ENCODE results near the gene NPHS2. TPM values are rescaled to one million over a fixed set of nuclear protein-coding genes. Genes with fewer than 3 reads are reported as not detected.

NPHS2 gene
- total RNA-seq, 3 donors from 2014 or later (not counting 1 experiment from before 2014, with no cell fraction given) = not detected

GRCh38 chr1:179587336-179587735 lies 11.6 kb upstream of the NPHS2 start:
- TF ChIP-seq CTCF (IDR thresholded peaks at IDR 0.05) = no peak
- Mint-ChIP-seq H3K27me3 (ENCODE audit: low read depth in 2 of 2) (peaks cover 33 to 40% of the 10 kb centered on the region in 2 donors), H3K9me3 (peaks cover 0 to 2% of the 10 kb centered on the region in 2 donors), H3K36me3 (no peaks in the 10 kb centered on the region), H3K4me1 (no peaks in the 10 kb centered on the region), H3K27ac (no peak overlapping the region), H3K4me3 (no peak overlapping the region)
- 89% methylated on average over 6 of the region's 6 CpGs for WGBS (ENCODE audit: insufficient coverage)
- no peak for ATAC-seq
- H3K9me3 ChIP-seq (ENCODE audit: control insufficient read depth, insufficient read depth, low read length) = no peaks in the 10 kb centered on the region
- no peaks in the 10 kb centered on the region for H3K4me1 ChIP-seq (ENCODE audit: control insufficient read depth, insufficient read depth, low read length)
- H3K4me3 ChIP-seq (ENCODE audit: low read length) = no peak overlapping the region
- no peak overlapping the region for H3K27ac ChIP-seq (ENCODE audit: low read length)
- intact Hi-C loops (cut with micrococcal nuclease) = no loop called here
- H3K27me3 ChIP-seq (ENCODE audit: control insufficient read depth, insufficient read depth, low read length) = no peaks in the 10 kb centered on the region
- H3K36me3 ChIP-seq (ENCODE audit: control insufficient read depth, insufficient read depth, low read length) = no peaks in the 10 kb centered on the region
- no peak for DNase-seq

GRCh38 chr1:179586107-179586823 lies 10.5 kb upstream of the NPHS2 start:
- Mint-ChIP-seq H3K4me1 (no peaks in the 10 kb centered on the region), H3K27me3 (ENCODE audit: low read depth in 2 of 2) (peaks cover 31 to 37% of the 10 kb centered on the region in 2 donors), H3K36me3 (no peaks in the 10 kb centered on the region), H3K4me3 (no peak overlapping the region), H3K9me3 (peaks cover 0 to 2% of the 10 kb centered on the region in 2 donors), H3K27ac (no peak overlapping the region)
- WGBS (ENCODE audit: insufficient coverage) = 15% methylated on average over 60 of the region's 60 CpGs
- Histone ChIP-seq H3K4me3 (ENCODE audit: low read length) (no peak overlapping the region), H3K4me1 (ENCODE audit: control insufficient read depth, insufficient read depth, low read length) (no peaks in the 10 kb centered on the region), H3K27ac (ENCODE audit: low read length) (no peak overlapping the region), H3K9me3 (ENCODE audit: control insufficient read depth, insufficient read depth, low read length) (no peaks in the 10 kb centered on the region), H3K36me3 (ENCODE audit: control insufficient read depth, insufficient read depth, low read length) (no peaks in the 10 kb centered on the region), H3K27me3 (ENCODE audit: control insufficient read depth, insufficient read depth, low read length) (no peaks in the 10 kb centered on the region)
- no peak for TF ChIP-seq CTCF (IDR thresholded peaks at IDR 0.05)
- ATAC-seq (no peak), DNase-seq (no peak)
- intact Hi-C loops (cut with micrococcal nuclease) = no loop called here

GRCh38 chr1:179583771-179584320 lies 8.1 kb upstream of the NPHS2 start:
- ATAC-seq (no peak), DNase-seq (no peak)
- Mint-ChIP-seq H3K9me3 (peaks cover 0 to 2% of the 10 kb centered on the region in 2 donors), H3K27me3 (ENCODE audit: low read depth in 2 of 2) (peaks cover 32 to 33% of the 10 kb centered on the region in 2 donors), H3K4me3 (no peak overlapping the region), H3K27ac (no peak overlapping the region), H3K4me1 (no peaks in the 10 kb centered on the region), H3K36me3 (no peaks in the 10 kb centered on the region)
- H3K4me1 ChIP-seq (ENCODE audit: control insufficient read depth, insufficient read depth, low read length) = no peaks in the 10 kb centered on the region
- H3K9me3 ChIP-seq (ENCODE audit: control insufficient read depth, insufficient read depth, low read length) = no peaks in the 10 kb centered on the region
- H3K36me3 ChIP-seq (ENCODE audit: control insufficient read depth, insufficient read depth, low read length) = no peaks in the 10 kb centered on the region
- no peak for TF ChIP-seq CTCF (IDR thresholded peaks at IDR 0.05)
- H3K27me3 ChIP-seq (ENCODE audit: control insufficient read depth, insufficient read depth, low read length) = no peaks in the 10 kb centered on the region
- H3K4me3 ChIP-seq (ENCODE audit: low read length) = no peak overlapping the region
- WGBS (ENCODE audit: insufficient coverage) = 78% methylated on average over 4 of the region's 5 CpGs
- no peak overlapping the region for H3K27ac ChIP-seq (ENCODE audit: low read length)
- intact Hi-C loops (cut with micrococcal nuclease) = no loop called here

Data from natural killer cell (primary cell).